Non-pigmented ciliary epithelial cell (primary cell): ENCODE data around the gene NEU2.

ENCODE experiments used
- DNase-seq: peaks from one replicate; pipeline ENCODE4 v3.0.0-alpha.2; 2010; ENCODE audit warnings: low read depth

NEU2 gene

DNA sequence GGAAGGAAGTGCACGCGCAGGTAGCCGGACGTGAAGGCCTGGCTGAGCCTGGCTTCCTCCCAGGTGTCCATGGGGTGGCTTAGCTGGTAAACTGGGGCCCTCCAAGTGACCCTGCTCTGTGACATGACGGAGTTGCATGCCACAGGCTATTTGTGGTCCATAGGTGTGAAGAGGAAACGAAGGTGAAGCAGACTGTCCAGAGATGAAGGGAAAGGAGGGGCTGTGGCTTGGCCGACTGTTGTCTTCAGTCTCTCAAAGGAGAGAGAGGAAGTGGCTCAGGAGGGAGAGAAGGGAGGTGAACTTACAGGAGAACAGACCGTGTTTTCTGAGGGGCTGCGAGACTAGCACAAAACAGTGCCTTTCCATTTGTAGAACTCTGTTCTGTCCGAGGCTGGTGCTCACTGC, 47.0 kb downstream of the NEU2 start:
- no peak for DNase-seq

DNA sequence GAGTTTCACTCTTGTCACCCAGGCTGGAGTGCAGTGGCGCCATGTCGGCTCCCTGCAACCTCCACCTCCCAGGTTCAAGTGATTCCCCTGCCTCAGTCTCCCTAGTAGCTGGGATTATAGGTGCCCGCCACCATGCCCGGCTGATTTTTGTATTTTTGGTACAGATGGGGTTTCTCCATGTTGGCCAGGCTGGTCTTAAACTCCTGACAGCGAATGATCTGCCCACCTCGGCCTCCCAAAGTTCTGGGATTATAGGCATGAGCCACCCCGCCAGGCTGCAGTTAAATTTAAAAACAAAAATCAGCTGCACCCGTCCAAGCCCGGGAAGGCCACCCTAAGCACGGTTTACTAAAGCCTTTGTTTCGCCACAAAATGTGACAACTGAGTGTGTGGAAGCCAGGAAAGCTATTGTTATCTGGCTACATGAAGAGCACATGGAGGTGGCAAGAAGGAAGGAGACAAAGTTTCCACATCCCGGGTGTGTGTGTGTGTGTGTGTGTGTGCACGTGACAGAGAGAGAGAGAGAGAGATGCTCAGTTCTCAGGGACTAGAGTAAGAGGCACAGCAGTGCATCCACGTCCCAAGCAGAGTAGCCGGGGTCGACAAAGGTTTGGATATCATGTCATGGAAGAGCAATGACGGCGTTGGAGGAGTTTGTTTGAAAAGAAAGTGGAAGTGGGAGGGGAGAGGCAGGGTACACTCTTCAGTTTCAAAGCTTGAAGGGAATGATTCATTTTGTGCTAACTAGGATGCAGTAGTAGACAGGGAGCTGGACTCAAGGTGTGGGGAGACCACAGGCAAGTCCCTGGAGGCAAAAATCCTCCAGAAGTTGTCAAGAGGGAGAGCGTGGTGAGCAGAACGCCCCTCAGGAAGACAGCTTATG, 47.7 kb downstream of the NEU2 start:
- DNase-seq = no peak

DNA sequence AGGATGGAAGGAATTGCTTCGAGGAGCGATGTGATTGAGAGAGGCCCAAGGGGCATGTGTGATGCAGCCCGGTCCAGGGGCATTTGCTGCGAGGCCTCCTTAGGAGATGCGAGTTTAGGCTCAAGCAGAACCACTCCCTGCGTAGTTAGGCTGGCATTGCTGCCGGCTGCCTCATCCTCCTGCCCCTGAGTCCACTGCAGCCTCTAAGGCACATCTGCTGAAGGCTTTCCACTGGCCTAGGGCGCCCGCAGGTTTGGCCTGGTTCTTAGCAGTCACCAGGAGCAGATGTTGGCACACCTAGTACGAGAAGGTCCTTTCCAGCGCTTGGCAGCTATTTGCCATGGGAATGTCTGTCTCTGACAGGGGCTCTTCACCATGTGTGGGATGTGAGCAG, 48.4 kb downstream of the NEU2 start:
- DNase-seq = no peak

DNA sequence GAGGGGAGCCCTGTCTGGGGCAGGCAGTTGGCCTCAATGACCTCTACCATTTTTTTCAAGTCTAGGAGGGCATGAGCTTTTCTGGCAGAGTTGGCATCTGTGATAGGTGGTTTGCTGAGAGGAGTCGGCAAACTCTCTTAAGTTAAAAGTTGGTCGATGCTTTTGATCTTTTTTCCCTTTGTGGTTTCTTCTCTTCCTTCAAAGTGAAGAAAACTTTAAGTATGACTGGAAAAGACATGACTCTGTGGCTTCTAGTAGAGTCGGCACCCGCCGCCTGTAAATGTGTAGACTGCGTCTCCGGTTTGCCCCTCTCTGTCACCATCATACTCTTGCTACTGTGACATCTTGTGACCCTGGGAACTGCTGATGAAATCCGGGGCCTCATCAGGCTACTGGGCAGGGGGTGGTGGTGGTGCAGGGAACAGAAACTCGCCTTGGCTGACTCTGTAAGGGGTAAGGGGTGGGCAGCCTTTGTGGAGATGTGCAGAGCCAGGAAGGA, 48.8 kb downstream of the NEU2 start:
- DNase-seq = no peak

DNA sequence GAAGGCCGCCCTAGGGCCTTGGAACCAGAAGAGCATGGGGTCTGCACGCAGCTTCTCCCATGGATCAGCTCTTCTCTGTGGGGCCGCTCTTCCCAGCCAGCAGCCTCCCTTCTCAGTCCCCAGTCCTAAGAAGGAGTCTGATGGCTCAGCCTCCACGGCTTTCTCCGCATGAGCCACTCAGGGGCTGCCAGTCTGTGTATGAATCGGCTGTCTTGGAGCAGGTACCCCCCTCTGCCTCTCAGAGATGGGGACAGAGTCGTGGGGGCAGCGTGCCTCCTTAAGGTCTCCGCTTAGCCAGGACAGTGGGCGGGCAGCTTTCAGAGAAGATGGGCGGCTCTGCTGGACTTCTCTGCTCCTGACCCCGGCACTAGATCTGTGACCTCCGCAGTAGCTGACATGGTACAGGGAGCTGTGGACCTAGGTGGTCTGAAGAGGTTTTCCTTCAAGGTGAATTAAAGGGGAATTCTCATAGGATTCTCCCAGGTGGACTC, 49.3 kb downstream of the NEU2 start:
- DNase-seq = no peak

DNA sequence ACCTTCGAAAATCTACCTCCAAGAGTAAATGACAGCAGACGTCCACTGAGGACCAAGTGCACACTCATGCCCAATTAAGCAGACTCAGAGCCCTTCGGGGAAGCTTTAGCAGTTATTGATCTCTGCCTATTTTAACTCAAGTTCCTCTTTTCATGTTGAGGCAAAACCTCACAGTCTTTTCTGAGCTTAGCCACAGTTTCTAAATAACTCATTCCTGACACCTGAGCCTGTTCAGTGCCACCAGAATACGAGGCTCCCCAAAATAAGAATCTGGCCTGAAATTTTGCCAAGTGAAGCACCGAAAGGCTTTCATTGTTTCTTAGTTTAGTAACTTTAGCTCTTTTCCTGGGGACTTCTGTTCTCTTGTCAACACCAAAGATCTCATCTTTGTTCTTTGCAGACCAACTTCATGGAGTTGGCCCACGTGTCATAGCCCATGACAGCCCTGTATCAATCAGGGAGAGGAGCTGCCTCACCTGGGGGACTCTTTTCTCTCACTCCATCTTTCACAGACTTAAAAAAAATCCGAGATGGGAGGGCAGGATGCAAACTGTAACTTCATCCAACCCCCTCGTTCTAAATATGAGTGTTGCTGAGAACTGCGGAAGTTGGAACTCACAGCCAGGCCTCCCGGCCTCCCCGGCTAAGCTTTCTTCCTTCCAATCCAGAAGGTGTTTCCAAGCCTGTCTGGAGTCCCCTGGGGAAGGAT, 49.9 kb downstream of the NEU2 start:
- no peak for DNase-seq

DNA sequence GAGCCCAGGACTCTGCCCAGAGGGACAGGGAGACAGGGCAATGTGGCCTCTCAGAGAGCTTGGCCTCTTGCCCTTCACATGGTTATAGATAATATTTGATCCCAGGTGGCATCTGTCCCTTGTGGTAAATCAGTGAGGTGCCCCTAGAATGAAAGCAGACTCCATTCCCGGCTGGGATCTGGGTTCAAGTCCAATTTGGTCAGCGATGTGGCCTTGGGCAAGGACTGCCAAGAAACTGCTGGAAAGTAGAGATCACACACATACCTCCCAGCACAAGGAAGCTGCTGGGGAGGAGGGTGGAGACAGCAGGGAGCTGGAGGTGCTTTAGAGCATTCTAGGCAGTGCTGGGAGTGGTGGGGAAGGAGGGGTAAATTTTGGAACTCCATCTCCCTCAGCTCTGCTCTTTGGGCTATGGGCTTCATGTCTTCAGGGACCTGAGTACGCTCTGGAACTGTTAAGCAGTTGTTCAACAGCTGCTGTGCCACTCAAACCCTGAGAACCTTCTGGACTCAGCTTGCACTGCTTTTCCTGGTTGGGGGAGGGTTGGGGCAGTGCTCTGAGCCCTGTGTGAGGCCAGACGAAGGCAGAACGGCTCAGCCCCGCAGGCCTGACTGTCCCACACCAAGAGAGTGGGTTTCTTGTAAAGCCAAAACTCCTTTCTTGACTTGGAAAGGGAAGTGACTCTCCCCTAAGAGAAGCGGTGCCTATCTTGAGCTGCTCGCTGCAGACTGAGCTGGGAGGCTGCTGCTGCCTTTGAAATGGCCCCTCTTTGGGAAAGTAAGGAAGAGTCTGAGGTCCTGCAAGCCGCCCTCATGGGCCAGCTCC, 50.7 kb downstream of the NEU2 start:
- DNase-seq = no peak

DNA sequence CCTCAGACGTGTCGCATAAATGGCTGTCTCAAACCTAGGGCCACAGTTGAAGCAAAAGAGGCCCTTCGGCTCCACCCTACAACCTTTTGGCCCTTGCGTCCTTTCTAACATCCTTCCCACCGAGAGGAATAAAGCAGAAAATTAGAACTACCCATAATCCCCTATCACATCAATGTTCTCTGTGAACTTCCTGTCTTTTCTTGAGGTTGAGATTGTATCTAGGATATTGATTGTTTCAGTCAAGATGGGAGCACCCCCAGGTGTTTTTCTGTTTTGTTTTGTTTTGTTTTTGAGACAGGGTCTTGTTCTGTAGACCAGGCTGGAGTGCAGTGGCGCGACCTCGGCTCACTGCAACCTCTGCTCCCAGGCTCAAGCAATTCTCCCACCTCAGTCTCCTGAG, 51.3 kb downstream of the NEU2 start:
- DNase-seq = no peak

DNA sequence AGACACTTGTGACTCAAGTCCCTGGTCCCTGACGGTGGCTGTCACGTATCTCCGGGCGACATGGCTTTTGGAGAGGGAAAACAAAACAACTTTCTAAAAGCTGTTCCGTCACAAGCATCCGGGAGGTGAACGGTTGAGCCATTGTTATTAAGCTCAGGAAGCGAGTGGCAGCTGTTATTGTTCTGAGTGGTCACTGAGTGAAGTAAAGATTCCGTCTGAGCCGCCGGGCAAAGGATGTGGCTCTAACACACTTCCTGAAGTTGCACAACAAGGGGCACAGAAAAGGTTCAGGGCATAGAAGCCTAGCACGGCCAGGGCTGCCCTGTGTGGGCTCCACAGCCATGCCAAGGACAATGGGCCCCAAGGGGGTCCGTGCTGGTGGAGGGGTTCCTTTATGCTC, 52.0 kb downstream of the NEU2 start:
- no peak for DNase-seq
